NB4 (cell line): ENCODE measurements around the gene SUMO2.

Experiments used
- POLR2A ChIP-seq: IDR thresholded peaks from 2 replicates; pipeline ENCODE4 v1.6.1; 2011; ENCODE audit warnings: mild to moderate bottlenecking; ENCODE audit not compliant: insufficient read length; ENCODE audit errors: extremely low read depth
- TF ChIP-seq, protein P1 (sequence below): IDR thresholded peaks from one replicate; pipeline ENCODE4 v1.5.1; 2012; ENCODE audit warnings: low read depth, low read length

- TF ChIP-seq, protein P1, sequence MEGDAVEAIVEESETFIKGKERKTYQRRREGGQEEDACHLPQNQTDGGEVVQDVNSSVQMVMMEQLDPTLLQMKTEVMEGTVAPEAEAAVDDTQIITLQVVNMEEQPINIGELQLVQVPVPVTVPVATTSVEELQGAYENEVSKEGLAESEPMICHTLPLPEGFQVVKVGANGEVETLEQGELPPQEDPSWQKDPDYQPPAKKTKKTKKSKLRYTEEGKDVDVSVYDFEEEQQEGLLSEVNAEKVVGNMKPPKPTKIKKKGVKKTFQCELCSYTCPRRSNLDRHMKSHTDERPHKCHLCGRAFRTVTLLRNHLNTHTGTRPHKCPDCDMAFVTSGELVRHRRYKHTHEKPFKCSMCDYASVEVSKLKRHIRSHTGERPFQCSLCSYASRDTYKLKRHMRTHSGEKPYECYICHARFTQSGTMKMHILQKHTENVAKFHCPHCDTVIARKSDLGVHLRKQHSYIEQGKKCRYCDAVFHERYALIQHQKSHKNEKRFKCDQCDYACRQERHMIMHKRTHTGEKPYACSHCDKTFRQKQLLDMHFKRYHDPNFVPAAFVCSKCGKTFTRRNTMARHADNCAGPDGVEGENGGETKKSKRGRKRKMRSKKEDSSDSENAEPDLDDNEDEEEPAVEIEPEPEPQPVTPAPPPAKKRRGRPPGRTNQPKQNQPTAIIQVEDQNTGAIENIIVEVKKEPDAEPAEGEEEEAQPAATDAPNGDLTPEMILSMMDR = no peak
- no peak for TF ChIP-seq POLR2A
Measured at GRCh38 chr17:75178453-75178852, 4.3 kb downstream of the SUMO2 start.
